MM.1S (cell line): ENCODE data around the gene PARPBP.

Source experiments
- DNase-seq: peaks from one replicate; pipeline ENCODE4 v3.0.0-alpha.2; 2015
- H2AFZ ChIP-seq: fragments of 300-600 bp; sonication (generic); 2 replicates; pipeline ENCODE4 v1.6.0; 2016; ENCODE audit warnings: antibody characterized with exemption, low read length
- H3F3A ChIP-seq: fragments of 300-600 bp; sonication (generic); 2 replicates; pipeline ENCODE4 v1.6.1; 2016; ENCODE audit warnings: mild to moderate bottlenecking, antibody characterized with exemption, low read length, moderate library complexity, mixed read lengths; ENCODE audit not compliant: insufficient read depth
- H3K27ac ChIP-seq: fragments of 300-600 bp; sonication (generic); 2 replicates; pipeline ENCODE4 v1.5.1; 2016; ENCODE audit warnings: mild to moderate bottlenecking, low read length
- H3K27me3 ChIP-seq: fragments of 300-600 bp; sonication (generic); replicated peaks from 2 replicates; pipeline ENCODE4 v1.6.0; 2016; ENCODE audit warnings: low read length; ENCODE audit not compliant: insufficient read depth
- H3K36me3 ChIP-seq: fragments of 300-600 bp; sonication (generic); replicated peaks from 2 replicates; pipeline ENCODE4 v1.6.1; 2016; ENCODE audit warnings: mild to moderate bottlenecking, low read length, mixed read lengths; ENCODE audit not compliant: insufficient read depth
- H3K4me1 ChIP-seq: fragments of 300-600 bp; sonication (generic); 2 replicates; pipeline ENCODE4 v1.6.1; 2016; ENCODE audit warnings: low read length, mixed read lengths
- H3K4me2 ChIP-seq: fragments of 300-600 bp; sonication (generic); 2 replicates; pipeline ENCODE4 v1.6.0; 2016; ENCODE audit warnings: low read depth, low read length
- H3K4me3 ChIP-seq: fragments of 300-600 bp; sonication (generic); 2 replicates; pipeline ENCODE4 v1.5.1; 2016; ENCODE audit warnings: low read length, mixed read lengths
- H3K79me2 ChIP-seq: fragments of 300-600 bp; sonication (generic); 2 replicates; pipeline ENCODE4 v1.6.1; 2016; ENCODE audit warnings: mixed run types, low read length, mixed read lengths
- H3K9ac ChIP-seq: fragments of 300-600 bp; sonication (generic); 2 replicates; pipeline ENCODE4 v1.6.1; 2016; ENCODE audit warnings: low read length, mixed read lengths
- H3K9me2 ChIP-seq: fragments of 300-600 bp; sonication (generic); replicated peaks from 2 replicates; pipeline ENCODE4 v1.6.1; 2016; ENCODE audit warnings: mild to moderate bottlenecking, low read length, mixed read lengths; ENCODE audit not compliant: insufficient read depth
- H3K9me3 ChIP-seq: fragments of 300-600 bp; sonication (generic); replicated peaks from 2 replicates; pipeline ENCODE4 v1.6.1; 2016; ENCODE audit warnings: mild to moderate bottlenecking, low read length, mixed read lengths; ENCODE audit not compliant: insufficient read depth
- H4K20me1 ChIP-seq: fragments of 300-600 bp; sonication (generic); 2 replicates; pipeline ENCODE4 v1.6.1; 2016; ENCODE audit warnings: mild to moderate bottlenecking, low read length, moderate library complexity, mixed read lengths; ENCODE audit not compliant: insufficient read depth
- CTCF ChIP-seq: fragments of 300-600 bp; sonication (generic); IDR thresholded peaks from 2 replicates; pipeline ENCODE4 v1.5.1; 2016; ENCODE audit warnings: antibody characterized with exemption, low read length, mixed read lengths
- EZH2 ChIP-seq: fragments of 300-600 bp; sonication (generic); optimal IDR thresholded peaks from 2 replicates; pipeline ENCODE3; 2017; ENCODE audit warnings: low read depth, mild to moderate bottlenecking, antibody characterized with exemption, low read length, mixed read lengths
- EZH2phosphoT487 ChIP-seq: fragments of 300-600 bp; sonication (generic); IDR thresholded peaks from 2 replicates; pipeline ENCODE4 v1.6.1; 2018; ENCODE audit warnings: antibody characterized with exemption, low read length

Gene PARPBP

GRCh38 chr12:102202556-102202955, 82.6 kb downstream of the PARPBP start:
- no peak overlapping the region for H3K27ac ChIP-seq
- H3K36me3 ChIP-seq, result no peaks in the 10 kb centered on the region
- no peaks in the 10 kb centered on the region for H4K20me1 ChIP-seq
- H3K4me2 ChIP-seq, result no peak overlapping the region
- no peaks in the 10 kb centered on the region for H3F3A ChIP-seq
- no peak for DNase-seq
- H3K9me2 ChIP-seq, result no peaks in the 10 kb centered on the region
- no peaks in the 10 kb centered on the region for H3K27me3 ChIP-seq
- H2AFZ ChIP-seq, result no peak overlapping the region
- H3K9ac ChIP-seq, result no peak overlapping the region
- H3K4me3 ChIP-seq, result no peak overlapping the region
- TF ChIP-seq EZH2phosphoT487, result no peak
- TF ChIP-seq EZH2, result no peak
- no peak for TF ChIP-seq CTCF
- no peaks in the 10 kb centered on the region for H3K4me1 ChIP-seq
- H3K9me3 ChIP-seq, result no peaks in the 10 kb centered on the region
- H3K79me2 ChIP-seq, result no peaks in the 10 kb centered on the region

GRCh38 chr12:102204025-102204424, 84.0 kb downstream of the PARPBP start:
- Histone ChIP-seq H3K4me3 (no peak overlapping the region), H4K20me1 (no peaks in the 10 kb centered on the region), H3K79me2 (no peaks in the 10 kb centered on the region), H3K4me1 (no peaks in the 10 kb centered on the region), H3K9ac (no peak overlapping the region), H3K9me2 (no peaks in the 10 kb centered on the region), H2AFZ (no peak overlapping the region), H3K27ac (no peak overlapping the region), H3K4me2 (no peak overlapping the region), H3F3A (no peaks in the 10 kb centered on the region), H3K36me3 (no peaks in the 10 kb centered on the region), H3K9me3 (no peaks in the 10 kb centered on the region), H3K27me3 (no peaks in the 10 kb centered on the region)
- no peak for DNase-seq
- no peak for TF ChIP-seq EZH2phosphoT487
- no peak for TF ChIP-seq CTCF
- TF ChIP-seq EZH2, result no peak

- no peak overlapping the region for H3K9ac ChIP-seq
- no peak overlapping the region for H3K27ac ChIP-seq
- H3K36me3 ChIP-seq, result no peaks in the 10 kb centered on the region
- H3K4me3 ChIP-seq, result no peak overlapping the region
- H3K4me2 ChIP-seq, result no peak overlapping the region
- no peaks in the 10 kb centered on the region for H3K4me1 ChIP-seq
- TF ChIP-seq EZH2phosphoT487, result no peak
- no peak for TF ChIP-seq CTCF
- TF ChIP-seq EZH2, result no peak
- DNase-seq, result no peak
- no peaks in the 10 kb centered on the region for H3K79me2 ChIP-seq
- H4K20me1 ChIP-seq, result no peaks in the 10 kb centered on the region
- H3K9me2 ChIP-seq, result no peaks in the 10 kb centered on the region
- H3K27me3 ChIP-seq, result no peaks in the 10 kb centered on the region
- H3F3A ChIP-seq, result no peaks in the 10 kb centered on the region
- H2AFZ ChIP-seq, result no peak overlapping the region
- no peaks in the 10 kb centered on the region for H3K9me3 ChIP-seq
These were observed 96.2 kb downstream of the PARPBP start for GRCh38 chr12:102215992-102216691.
